NCI-H524 (cell line): ENCODE measurements around the gene POLG.

Source experiments
- DNase-seq, 2 experiments: peaks; one replicate each; lab custom pipeline; 2025; lab: John Stamatoyannopoulos, UW

Gene POLG

DNA sequence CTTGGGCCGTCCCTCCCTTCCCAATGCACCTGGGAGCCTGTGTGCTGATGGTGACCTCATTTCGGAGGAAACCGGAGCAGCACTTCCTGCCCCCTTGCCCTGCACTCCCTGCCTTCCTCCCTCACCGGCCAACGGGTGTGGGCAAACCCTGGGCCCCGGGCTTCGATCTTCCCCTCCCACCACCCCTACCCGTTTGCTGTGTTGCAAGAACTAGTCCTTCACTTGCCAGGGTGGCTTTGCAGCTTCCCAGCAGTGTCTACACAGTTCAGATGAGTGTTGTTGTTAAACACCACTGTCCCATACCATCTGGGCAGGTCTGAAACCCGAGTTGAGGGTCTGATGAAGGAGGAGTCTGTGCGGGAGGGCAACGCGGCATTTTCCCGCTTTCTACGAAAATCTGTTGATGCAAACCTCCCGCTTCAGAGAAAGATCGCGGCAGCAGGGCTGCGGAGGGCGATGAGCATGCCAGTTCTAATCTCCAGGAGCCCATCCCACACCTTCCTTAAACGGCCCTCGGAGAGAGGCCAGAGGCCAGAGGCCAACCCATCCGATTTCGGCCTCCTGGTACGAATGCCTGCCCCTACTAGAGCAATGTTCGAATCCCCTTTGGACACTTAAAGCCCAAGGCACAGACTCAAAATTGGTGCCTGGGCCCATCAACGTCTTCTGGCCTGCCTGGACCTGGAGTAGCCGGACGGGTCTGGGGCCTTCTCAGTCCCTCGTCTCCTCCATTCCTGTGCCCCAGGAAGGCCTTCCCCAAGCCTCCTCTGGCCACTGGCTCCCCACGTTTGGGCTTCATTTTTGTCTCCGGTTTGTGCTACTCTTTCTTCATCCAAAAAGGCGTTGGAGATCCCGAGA lies 35.7 kb upstream of the POLG start:
- no peak for DNase-seq

DNA sequence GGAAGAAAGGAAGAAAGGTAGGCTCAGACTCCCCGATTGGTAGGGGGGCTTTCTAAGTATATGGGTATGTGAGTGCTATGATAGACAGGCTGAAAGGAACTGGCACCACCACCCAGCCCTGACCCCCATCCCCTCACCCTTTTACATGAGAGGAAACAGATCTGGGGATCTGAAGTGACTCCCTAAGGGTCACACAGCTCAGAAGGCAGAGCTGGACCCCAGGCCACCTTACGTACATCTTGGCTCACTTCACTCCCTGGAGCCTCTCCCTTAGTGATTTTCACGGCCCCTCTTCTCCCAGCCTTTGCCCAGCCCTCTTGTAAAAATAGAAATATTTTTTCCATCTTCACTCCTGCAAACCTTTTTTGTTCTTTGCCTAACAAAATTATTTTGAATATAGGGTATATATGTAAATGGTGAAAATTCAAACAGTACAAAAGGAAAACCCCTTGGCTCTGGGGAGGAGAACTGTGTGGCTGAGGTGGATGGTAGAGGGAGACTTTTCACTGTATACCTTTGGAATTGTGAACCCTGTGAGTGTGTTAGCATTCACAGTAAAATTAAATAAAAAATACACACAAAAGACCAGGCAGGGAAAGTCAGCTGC lies 34.8 kb upstream of the POLG start:
- no peak for DNase-seq

DNA sequence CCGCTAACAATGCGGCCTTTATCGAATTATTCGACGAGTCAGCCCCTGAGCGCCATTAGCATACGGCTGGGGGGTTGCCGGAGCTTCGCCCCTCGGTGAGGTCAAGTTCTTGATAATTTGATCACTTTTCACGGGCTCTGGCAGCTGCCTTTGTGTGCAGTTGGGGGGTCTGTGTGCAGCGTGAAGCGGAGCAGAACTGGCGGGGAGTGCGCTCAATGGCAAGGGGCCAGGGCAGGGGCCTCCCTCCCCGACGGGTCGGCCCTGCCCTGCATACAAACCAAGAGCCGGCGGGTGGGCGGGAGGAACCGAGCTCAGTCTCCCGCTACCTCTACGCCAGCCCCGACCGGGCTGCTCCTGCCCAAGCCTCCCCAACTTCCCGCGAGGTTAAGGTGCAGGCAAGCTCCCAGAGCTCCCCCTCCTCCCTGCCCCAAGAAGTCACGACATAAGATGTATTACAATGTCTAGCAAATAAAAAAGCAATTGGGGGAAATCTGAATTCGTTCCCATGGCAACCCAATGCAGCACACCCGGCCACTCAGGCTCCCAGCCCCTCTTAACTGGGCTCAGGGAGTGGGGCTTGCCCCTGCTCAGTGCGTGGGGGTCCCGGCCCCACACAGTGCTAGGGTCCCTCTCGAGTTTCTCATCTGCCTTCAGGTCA lies 34.1 kb upstream of the POLG start:
- DNase-seq: no peak

DNA sequence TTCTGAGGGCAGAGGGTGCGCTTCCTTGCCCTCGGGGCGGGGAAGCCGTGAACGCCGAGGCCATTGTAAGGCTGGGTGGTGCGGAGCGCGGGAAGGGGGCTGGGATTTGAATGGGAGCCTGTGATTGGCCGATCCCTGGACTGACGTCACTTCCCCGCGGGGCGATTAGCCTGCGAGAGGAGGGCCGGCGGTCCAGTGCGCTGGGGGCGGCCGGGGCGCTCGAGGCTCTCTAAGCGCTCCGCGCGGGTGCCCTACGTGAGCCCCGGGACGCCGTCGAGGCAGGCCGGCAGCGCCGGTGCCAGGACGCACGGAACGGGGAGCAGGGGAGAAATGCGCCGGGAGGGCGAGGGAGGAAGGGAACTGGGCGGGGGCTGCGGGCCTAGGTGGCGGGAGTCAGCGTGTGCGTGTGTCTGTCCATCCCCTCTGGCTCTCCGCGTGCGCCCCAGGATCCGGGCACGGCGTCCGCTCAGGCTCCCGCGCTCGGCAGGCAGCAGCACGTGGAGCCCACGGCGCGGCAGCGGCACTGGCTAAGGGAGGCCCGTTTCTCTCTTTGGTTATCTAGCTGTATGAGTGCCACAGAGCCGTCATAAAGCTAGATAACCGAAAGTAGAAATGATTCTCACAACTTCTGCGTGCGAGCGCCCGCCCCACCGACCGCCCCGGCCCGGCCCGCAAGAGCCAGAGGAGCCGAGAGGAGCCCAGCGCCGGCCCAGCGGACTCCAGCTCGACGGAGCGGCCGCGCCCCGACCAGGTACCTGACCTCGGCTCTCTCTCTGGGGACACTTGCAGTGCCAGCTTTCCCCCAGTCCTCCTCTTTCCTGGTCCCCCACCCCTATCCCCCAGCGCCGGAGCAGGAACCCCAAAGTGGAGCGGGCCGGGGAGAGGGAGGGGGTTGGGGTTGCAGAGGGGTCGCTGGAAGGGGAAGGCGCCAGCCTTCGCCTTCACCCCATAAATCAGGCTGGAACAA lies 33.1 kb upstream of the POLG start:
- peak in 1 of 2 experiments; percentile 41 for DNase-seq

DNA sequence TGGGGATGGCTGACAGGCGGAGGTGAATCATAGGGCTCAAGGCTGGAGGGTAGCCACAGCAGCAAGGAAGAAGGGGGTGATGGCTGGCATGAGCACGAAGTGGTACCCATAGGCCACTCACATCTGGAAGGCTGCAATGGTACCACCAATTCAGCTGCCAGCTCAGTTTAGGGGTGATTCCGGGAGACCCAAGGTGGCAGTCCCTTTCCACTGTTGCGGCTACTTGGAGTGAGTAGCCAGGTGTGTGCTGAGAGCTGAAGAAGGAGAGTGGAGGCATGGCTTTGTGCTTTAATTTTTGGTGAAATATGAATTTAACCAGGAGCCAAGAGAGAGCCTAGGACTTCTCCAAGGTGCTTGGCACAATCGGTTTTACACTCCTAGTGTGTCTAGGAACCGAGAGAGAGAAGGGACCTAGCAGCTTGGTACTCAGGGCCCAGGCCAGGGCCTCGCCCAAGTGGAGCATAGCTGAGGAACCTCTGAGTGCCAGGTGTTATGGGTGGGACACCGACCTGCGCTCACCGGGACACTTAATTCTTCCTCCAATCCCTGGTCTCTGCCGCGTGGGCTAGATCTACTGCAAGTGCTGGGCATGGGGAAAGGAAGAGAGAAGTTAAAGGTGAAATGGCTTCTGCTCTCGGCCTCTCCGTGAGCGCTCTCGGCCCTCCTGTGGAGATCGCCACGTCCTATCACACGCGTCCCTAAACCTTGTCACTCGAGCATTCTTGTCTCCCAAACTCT lies 32.2 kb upstream of the POLG start:
- no peak for DNase-seq

DNA sequence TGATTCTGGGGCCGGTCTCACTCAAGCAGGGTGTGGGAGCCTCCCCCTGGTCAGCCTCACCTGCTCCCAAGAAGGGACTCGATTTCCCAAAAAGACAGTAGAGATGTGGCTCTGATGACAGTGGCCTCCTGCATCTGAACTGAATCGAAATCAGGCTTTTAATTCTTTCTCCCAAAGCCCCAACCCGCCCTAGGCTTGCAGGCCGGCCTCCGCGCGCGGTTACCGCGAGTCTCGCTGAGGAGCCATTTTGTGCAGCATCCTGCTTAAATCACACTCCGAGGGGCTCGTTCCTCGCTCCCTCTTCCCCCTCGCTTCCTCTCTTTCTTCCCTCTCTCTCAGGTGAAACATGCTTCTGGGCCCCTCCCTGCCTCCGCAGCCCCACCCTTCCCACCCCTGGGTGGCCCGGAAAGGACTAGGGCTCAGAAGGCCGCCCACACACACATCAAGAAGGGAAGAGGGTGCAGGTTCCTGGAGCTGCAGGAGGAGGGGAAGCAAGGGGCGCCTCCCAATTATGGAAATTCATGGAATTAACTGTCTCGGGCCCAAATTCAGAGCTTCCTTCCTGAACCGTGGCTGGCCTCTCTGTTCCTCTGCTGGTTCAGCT lies 30.9 kb upstream of the POLG start:
- DNase-seq: no peak

DNA sequence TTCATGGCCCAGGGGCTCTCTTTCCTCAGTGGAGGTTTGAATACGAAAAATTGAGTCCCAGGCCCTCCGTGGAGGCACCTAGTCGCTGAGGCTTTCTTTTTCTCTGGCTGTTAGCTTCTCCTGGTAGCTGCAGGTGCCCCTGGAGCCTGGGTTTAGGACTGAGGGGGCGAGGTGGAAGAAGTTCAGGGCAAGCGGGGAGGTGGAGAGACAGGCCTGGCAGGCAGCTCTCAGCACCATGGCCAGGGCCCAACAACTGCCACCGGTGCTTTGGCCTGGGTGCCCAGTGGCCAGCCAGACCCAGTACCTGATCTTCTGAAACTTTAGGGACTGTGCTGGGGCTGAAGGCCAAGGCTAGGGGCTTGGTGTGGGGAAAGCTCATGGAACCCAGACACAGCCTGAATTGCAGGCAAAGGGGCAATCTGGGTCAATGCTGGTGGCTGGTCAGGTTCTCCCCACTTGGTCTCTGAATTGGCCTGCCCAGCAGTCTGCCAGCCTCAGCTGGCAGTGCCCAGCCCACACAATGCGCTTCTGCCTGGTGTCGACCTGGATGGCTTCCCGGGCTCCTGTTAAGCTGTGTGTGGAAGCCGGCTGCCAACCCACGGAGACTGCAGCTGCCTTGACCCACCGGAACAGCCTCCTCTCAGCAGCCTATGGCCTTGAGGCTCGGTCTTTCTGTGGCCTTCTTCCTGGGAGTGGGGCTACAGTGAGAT lies 30.3 kb upstream of the POLG start:
- no peak for DNase-seq

DNA sequence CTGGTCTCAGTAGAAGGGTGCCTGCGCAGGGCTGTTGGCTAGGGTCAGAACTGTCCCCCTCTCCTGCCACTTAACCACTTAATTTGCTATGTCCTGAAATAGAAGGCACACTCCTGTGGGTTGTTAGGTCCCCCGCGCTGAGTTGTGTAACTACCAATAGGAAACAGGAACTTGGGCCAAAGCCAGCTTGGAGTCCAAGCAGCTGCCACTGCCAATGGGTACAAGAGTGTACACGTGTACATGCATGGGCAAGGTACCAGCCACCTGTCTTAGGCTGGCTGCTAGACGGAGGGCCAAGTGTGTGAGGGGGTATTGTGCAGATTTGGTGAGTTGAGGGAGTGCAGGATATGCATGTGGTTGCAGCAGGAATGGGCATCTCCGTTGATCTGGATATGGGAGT lies 29.7 kb upstream of the POLG start:
- peak in 1 of 2 experiments; percentile 49 for DNase-seq

DNA sequence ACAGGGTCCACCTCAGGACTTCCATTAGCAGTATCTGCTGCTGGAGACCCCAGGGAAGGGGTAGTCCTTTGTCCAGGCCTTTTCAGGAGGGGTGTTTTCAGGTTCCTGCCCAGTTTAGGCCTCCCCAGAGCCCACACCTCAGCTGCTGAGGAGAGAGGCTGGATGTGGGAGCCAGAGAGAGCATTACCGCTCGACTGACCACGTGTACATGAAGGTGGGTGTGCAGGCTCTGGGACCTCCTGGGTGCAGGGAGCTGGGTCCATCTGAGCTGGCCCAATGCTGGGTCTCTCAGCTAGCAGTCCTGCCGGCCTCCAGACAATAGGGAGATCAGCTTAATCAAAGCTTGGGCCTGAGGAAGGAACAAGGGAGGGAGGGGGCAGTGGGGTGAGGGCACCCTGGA lies 29.1 kb upstream of the POLG start:
- no peak for DNase-seq

DNA sequence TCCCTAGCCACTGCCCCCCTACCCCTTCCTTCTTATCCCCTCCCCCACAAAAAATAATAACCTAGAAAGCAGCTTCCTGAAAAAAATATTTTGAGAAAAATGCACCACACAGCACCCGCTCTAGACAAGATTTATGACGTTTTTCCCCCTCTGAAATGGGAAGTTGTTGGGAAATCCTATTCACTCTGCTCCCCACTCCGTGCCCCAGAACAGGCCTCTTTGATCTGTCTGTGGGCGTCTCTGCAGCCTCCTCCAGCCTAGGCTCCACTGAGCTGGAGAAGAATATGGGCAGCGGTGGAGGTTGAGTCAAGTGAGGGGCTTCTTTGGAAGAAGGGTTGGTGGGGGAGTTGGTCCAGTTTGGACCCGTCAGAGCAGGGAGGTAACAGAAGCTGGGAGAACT lies 28.5 kb upstream of the POLG start:
- DNase-seq: no peak

DNA sequence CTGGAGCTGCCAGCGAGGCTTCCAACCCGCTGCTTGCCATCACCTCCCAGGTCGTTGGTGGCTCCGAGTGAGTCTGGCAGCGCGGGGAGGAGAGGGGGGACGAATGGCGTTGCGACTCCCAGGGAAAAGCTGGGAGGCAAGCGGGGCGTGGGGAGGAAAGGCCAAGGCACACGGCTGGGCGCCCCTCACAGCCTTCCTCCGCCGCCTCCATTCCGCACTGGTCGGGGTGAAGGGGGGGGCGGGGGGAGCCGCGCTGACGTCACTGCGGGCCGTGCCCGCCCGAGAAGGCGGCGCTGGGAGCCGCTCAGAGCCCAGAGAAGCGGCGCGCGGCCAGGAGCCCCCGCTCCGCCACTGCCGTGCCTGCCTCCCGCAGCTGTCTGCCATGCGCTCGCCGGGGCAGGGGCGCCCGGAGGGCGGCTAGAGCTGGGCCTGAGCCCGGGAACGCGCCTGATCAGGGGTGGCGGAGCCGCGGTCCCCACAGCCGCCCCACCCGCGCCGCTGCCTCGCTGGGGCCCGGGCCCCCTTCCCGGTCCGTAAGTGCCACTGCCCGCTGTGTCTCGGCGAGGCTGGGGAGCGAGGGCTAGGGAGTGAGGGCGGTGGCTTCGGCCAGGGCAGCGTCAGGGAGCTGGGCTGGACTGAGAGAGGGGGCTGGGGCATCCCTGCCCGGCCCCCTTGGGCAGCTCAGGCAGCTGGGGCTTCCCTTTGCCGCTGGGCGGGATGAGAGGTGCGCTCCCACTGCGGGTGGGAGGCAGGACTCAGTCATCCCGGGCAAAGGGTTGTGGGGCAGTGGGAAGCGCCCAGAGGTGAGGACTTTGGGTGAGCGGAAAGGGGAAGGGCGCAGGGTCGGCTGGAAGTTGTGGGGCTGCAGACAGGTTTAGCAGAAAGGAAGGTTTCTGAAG lies 27.8 kb upstream of the POLG start:
- peak; percentile 80 to 82 for DNase-seq

DNA sequence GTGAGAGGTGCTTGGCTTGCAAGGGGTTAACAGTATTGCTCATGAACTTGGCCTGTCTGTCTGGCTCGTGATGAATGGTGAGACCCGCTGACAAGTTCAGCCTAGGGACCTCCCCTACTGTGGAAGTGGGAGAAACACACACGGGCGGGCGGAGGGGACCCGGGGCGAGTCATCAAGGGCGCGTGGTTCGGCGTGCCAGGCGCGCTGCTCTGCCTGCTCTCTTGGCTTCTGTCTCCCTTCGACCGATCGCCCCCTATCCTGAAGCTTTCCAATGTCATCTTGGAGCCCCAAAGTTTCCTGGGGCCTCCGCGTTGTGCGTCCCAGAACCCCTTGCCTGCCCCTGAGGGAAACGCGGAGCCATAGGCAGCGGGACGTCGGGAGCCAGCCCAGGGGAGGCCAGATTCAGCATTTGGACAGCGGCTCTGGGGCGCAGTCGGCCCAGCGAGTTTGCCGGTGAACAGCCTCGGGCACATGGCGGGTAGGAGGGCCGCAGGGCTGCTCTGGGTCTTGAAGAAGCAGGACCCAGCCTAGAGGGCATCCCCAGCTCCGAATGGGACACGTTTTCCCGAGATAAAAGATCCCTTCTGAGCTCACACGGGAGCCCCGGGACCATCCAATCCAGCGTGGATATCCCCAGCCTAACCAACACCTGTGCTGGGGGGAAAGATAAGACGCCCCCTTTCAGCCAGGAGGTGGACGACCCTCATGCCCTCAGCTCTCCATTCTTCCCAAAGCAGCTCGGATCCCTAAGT lies 27.0 kb upstream of the POLG start:
- DNase-seq: peak; percentile 80 to 81

DNA sequence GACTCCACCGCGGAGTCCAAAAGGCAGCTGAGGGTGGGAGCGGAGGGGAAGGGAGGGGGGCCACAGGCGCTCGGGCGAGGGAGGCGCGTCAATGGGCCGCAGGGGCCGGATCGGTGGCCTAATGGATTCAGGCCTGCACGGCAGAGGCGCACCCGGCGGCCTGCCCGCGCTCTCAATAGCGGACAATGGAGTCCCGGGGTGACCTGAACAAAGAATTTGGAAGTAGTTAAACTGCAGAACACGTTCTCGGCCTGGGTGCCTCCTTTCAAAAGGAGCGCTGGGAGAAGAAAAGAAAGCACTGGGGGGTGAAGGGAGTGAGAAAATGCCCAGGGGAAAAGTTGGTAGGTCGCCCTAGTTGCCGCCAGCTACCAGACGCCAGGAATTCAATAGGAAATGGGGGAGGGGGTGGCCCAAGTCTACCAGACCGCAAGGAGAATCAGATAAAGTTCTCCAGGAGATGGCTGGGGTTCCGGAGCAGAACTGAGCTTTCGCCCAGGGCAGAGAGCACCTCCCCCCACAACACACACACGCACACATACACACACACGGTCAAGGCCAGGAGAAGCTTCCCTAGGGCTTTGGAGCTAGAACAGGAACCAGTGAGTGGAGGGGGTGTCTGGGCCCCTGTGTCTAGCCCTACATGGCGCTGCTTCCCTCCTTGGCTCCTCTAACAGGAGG lies 25.8 kb upstream of the POLG start:
- no peak for DNase-seq

DNA sequence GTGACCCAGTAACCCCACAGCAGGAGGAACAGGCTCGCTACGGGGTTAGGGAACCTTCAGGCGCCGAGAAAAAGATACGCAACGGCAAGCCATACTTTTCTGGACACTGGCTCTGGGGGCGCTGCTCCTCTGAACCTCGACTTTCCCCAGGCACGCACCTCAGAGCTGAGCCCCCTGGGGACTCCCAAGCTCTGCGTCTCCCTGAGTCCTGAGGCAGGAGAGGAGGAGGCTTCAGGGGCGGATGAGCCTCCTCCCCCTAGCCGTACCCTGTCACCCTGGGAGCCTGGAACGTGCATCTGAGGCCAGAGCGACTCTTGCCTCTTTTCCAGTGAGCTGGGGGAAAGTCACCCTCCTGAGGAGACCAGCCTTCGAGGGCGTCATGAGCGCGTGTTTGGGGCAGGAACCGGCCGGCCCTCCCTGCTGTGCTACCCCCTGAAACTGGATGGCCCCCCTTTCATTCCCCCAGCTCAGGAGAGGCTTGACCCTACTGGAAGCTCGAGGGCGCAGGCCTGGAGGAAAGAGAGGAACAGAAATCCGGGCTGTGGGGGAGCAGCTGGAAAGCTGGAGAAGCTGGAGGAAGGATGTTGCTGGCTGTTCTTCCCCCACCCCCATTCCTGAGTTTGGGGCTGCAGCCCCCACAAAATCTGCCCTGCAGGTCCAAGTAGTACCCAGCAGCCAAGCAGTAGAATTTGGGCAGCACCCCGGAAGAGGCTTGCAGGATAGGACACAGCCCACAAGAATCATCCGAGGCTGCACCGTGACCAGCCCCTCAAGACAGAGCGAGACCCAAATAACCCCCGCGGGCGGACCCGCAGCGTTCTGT lies 25.1 kb upstream of the POLG start:
- no peak for DNase-seq

DNA sequence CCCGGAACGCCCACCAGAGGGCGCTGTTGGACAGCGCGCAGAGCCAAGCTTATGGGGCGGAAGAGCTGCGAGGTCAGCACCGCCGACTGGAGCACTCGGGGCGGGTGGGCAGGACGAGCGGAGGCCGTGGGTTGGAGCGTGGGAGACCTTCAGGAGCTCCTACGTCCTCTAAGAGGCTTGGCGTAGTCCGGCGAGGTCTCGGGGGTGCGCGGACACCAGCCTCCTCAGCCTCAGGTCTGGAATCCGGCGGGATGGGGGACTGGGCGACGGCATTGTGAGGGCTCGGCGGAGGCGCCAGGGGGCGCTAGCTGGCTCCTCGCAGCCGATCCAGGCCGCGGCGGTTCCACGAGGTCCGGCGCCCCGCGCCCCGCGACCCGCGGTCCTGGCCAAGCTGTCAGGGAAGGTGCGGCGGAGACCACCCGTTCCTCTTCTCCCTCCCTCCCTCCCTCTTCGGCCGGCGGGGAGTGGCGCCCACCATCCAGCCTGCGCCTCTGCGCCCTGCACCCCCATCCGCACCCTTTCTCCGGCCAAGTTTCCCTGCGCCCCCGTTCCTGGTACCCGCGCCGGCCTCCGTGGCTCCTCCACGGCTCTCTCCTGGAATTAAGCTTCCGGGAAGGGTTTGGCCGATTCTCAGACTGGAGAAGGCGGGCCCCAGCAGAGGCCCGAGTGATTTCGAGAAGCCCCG lies 24.3 kb upstream of the POLG start:
- peak; percentile 58 to 83 for DNase-seq

DNA sequence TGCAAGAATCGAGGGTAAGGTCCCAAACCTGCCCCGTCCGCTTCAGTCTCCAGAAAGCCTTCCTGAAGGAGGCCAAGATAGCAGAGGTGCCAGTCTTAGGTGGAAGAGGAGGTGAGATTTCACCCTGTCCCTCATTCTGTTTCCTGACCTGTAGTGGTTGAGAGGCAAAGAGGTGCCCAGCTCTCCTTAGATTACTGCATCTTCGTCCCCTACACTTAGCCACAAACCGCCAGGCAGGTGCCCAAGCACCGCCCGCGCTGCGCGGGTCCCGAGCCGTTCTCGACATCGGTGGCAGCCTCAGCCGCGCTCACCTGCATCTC lies 23.8 kb upstream of the POLG start:
- DNase-seq: no peak
